Forelimb muscle (tissue), 1 donor: ENCODE results near the gene FBXO15. TPM values are rescaled to one million over a fixed set of nuclear protein-coding genes. Genes with fewer than 3 reads are reported as not detected.

Source experiments
- DNase-seq: peaks from one replicate; pipeline ENCODE4 v3.0.0-alpha.2; 2013; ENCODE audit warnings: low read depth
- polyA plus RNA-seq: library from polyadenylated mRNA; unstranded; fragments of 120-200 nt; gene quantifications from one replicate; pipeline ENCODE4 v1.2.1, GENCODE V29; 2013; ENCODE audit not compliant: insufficient read length

FBXO15 gene
- polyA plus RNA-seq, 1 donor: 1.9 TPM

GRCh38 chr18:74153377-74153776 lies 5.7 kb upstream of the FBXO15 start:
- DNase-seq: no peak

- no peak for DNase-seq
These were observed 5.2 kb upstream of the FBXO15 start for GRCh38 chr18:74152857-74153256.

DNA sequence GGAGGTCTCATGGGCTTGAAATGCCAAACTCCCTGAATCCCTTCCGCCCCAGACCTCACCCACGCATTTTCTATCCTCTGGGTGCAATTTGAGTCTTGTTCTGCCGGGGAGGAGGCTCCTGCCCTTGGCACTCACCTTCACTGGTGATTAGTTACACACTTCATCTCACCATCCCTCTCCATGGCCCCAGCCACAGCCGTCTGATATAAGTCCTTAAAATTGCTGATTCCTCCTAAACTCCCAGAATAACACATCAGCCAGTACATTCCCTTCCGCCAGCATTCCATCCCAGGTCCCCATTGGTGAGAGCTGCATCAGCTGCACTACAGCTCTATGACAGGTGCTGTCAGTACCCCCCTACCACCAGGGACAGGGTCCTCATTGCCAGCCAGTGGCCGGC lies 4.6 kb upstream of the FBXO15 start:
- DNase-seq: no peak

GRCh38 chr18:74149878-74150277 lies 2.2 kb upstream of the FBXO15 start:
- DNase-seq: no peak

DNA sequence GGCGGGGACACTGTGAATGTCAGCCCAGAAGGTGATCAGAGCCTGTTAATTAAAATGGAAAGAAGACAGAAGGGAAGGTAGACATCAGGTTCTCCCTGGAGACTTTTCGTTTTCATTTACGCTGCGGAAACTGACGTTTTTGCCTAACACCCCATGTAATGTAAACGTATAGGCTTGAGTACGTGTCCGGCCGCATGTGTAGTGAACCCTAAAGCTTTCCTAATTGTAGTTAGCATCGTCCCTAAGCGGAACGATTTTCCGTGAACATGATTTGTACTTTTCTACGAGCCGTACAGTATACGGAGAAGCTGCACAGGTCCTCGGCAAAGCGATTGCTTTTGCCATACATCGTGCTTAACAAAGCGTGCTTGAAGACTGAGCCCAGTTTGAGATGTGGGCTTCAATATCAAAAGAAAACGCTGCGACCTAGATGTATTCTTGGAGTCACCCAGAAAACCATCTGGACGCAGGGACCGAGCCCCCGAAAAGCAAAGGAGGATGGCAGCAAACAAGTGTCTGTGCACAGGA lies 973 bp upstream of the FBXO15 start:
- DNase-seq: no peak

GRCh38 chr18:74147491-74147778 lies 199 bp downstream of the FBXO15 start:
- DNase-seq: no peak

- DNase-seq: no peak
These were observed 878 bp downstream of the FBXO15 start for GRCh38 chr18:74146756-74147155.

DNA sequence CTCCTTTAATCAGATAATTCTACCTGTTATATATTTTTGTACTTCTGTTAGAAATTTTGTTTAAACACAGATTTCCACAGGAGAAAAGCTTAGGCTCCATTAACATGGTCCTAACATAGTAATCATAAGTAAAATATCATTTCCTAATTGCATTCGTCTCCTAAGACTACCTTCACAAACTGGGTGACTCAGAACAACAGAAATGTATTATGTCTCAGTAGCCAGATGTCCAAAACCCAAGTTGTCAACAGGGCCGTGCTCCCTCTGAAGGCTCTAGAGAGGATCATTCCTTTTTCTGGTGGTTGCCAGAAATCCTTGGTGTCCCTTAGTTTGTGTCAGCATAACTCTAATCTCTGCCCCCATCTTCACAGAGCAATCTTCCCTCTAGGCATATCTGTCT lies 5.4 kb downstream of the FBXO15 start:
- no peak for DNase-seq

- no peak for DNase-seq
These were observed 6.0 kb downstream of the FBXO15 start for GRCh38 chr18:74141667-74142066.

DNA sequence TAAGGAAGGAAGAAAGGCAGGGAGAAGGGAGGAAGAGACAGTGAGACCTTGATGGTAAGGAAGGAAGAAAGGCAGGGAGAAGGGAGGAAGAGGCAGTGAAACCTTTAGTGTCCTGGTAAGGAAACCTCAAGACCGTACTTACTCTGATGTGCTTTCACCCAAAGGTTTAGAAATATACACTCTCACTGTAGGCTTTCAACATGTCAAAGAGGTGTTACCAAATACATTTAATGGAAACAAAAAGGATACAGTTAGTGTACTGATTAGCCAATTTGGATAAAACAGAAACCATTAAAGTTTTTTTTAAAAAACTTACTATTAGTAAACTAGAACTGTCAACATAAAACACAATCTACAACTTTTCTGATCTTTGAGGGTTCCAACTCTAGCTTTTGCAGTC lies 7.1 kb downstream of the FBXO15 start:
- DNase-seq: no peak

- DNase-seq: no peak
These were observed 7.7 kb downstream of the FBXO15 start for GRCh38 chr18:74139888-74140287.

- DNase-seq: no peak
These were observed 8.2 kb downstream of the FBXO15 start for GRCh38 chr18:74139411-74139810.

DNA sequence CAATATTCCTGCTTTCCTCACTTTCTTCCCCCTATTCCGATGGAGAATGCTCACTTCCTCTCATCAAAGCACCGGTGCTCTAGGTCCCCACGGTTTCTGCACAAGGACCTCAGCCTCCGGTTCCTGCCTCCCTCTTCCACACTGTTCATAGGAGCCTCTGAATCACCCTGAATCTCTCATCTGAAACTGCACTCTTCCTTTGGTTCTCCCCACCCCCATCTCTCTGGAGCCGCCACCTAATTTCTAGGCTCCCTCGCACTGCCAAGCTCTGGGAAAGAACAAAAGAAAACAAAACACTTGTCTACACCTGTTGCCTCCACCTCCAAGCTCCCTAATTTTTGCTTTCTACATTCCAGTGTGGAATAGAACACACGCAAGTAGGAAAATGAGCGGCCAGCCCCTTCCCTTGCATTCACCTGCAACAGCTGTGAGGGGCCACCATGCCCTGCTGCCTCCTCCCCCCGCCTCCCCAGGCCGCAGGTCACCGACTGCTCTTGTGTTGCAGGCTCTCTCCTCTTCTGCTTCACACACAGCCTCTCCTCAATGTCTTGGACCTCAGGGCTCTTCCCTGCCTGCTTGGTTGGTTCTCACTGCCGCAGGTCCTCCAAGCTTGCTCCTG lies 9.6 kb downstream of the FBXO15 start:
- DNase-seq: no peak

GRCh38 chr18:74132201-74132600 lies 15.4 kb downstream of the FBXO15 start:
- no peak for DNase-seq

GRCh38 chr18:74131124-74131523 lies 16.5 kb downstream of the FBXO15 start:
- no peak for DNase-seq

GRCh38 chr18:74128159-74128558 lies 19.5 kb downstream of the FBXO15 start:
- no peak for DNase-seq

GRCh38 chr18:74126684-74127655 lies 20.7 kb downstream of the FBXO15 start:
- DNase-seq: no peak

- DNase-seq: no peak
These were observed 23.0 kb downstream of the FBXO15 start for GRCh38 chr18:74124642-74125041.

- DNase-seq: no peak
These were observed 24.4 kb downstream of the FBXO15 start for GRCh38 chr18:74123200-74123599.

DNA sequence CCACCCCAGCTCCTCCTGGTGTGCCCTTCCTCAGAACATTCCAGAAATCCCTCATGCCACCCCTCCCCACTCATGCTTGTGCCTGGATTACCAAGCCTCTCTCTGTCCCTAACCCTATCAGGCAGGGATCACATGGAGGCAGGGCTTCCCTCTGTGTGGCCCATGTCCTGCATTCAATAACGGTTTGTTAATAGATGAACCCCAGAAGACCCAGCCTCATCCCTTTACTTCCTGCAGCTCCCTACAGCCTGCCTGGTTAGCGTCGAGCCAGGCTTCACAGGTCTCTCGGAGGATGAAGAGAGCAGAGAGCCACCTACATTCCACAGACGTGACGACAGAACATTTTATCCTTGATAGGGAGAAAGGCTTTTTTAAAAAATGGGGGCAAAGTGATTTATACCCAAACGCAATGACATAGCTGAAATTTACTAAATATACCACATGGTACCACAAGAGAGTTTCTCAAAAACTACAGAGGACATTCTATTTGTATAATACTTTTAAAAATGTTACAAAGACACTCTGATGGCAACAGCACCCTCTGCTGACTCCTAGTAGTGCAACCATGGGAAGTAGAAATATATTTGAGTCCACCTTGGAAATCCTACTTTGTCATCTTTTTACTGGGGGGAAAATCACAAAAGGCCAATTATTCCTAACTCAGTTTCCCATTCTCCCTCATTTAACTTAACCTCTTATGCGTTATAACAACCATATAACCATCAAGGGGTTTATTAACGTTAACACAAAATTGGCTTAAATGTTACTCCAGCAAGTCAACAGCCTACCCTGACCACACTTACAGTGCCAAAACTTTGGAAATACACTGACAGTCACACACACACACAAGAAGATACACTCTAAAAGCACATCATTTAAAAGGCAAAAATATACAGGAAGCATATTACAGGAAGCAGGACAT lies 30.7 kb downstream of the FBXO15 start:
- peak; percentile 16 for DNase-seq

DNA sequence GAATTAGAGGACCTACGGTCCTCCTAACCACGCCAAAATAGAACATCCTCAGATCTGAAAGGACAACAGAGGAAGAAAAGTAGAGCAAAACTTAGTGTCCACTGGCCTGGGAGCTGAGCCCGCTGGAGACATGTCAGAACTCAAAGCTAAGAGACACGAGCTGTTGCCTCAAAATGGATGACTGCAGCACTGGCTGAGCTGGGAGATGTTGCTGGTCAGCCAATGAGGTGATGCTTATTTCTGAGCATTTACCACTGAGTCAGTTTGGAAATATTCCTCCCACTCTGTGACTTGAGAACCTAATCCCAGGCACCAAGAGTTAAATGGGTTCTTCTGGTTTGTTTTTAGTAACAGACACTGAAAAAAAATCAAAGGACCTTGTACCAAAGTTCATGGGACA lies 32.6 kb downstream of the FBXO15 start:
- no peak for DNase-seq

GRCh38 chr18:74114116-74114515 lies 33.5 kb downstream of the FBXO15 start:
- DNase-seq: no peak
